Lung (tissue), 12 donors: Measurements from ENCODE around the gene SEMA5B. TPM values are rescaled to one million over a fixed set of nuclear protein-coding genes. Genes with fewer than 3 reads are reported as not detected.

Source experiments
- ATAC-seq: fragments of 200-7000 bp; cut with Tn5 transposase; one replicate; pipeline ENCODE4 v1.9.1; 2020; ENCODE audit warnings: moderate number of reproducible peaks; ENCODE audit not compliant: insufficient read depth, low FRiP score
- DNase-seq, 3 donors: peaks; one replicate each; pipeline ENCODE4 v3.0.0-alpha.2; 2013 to 2017
- H3K27ac ChIP-seq, 2 donors: one replicate each; pipeline ENCODE4 v1.5.1; 2013; ENCODE audit warnings: mild to moderate bottlenecking in 2 of 2, moderate library complexity in 2 of 2, control low read depth in 1 of 2, inconsistent platforms in 1 of 2, low read depth in 1 of 2, low read length in 1 of 2
- H3K27me3 ChIP-seq, 3 donors: one replicate each; pipeline ENCODE4 v1.5.1; 2013; ENCODE audit warnings: low read length in 2 of 3; ENCODE audit not compliant: control insufficient read depth in 3 of 3, insufficient read depth in 3 of 3
- H3K36me3 ChIP-seq, 4 donors: one replicate each; pipeline ENCODE4 v1.5.1; 2013; ENCODE audit warnings: low read length in 4 of 4, mild to moderate bottlenecking in 1 of 4, moderate library complexity in 1 of 4; ENCODE audit not compliant: control insufficient read depth in 4 of 4, insufficient read depth in 4 of 4
- H3K4me1 ChIP-seq, 5 donors: one replicate each; pipeline ENCODE4 v1.5.1; 2013; ENCODE audit warnings: low read length in 5 of 5, mild to moderate bottlenecking in 2 of 5, moderate library complexity in 1 of 5; ENCODE audit not compliant: control insufficient read depth in 5 of 5, insufficient read depth in 5 of 5
- H3K4me3 ChIP-seq: one replicate; pipeline ENCODE4 v1.5.1; 2013; ENCODE audit warnings: mild to moderate bottlenecking, control low read depth, moderate library complexity
- H3K9ac ChIP-seq, 2 donors: one replicate each; pipeline ENCODE4 v1.5.1; 2013; ENCODE audit warnings: low read length in 2 of 2, control low read depth in 1 of 2; ENCODE audit not compliant: insufficient read depth in 1 of 2
- H3K9me3 ChIP-seq, 4 donors: one replicate each; pipeline ENCODE4 v1.5.1; 2013; ENCODE audit warnings: low read length in 3 of 4, mild to moderate bottlenecking in 1 of 4, moderate library complexity in 1 of 4; ENCODE audit not compliant: control insufficient read depth in 4 of 4, insufficient read depth in 3 of 4
- CTCF ChIP-seq: IDR thresholded peaks from 2 replicates; pipeline ENCODE4 v1.5.1; 2012; ENCODE audit warnings: mild to moderate bottlenecking; ENCODE audit errors: control extremely low read depth, extremely low read depth
- WGBS, 2 donors: extraction: QIAGEN DNeasy Blood & Tissue Kit; methylation state at CpG; one replicate each; pipeline ENCODE4 v1.1.7; 2013; 5-methylcytosine and 5-hydroxymethylcytosine counted together
- polyA plus RNA-seq, 2 donors: library from polyadenylated mRNA; stranded (reverse); fragments of 200-250 nt; gene quantifications; one replicate each; pipeline ENCODE4 v1.2.1, GENCODE V29; 2013
- total RNA-seq, 2 donors: library from RNA; depleted of rRNA in 1 of 2; stranded (reverse); fragments of >200 nt in 1 of 2; gene quantifications; one replicate each; pipeline ENCODE4 v1.2.1, GENCODE V29; 2014 to 2021
- donor health status: control.
- donor health status: control.
- donor health status: Bipolar disorder and iron deficiency.
- donor health status: healthy.
- donor health status: DM: yes; HTN: yes; CAD: no.

The SEMA5B gene
- total and polyA plus RNA-seq, 4 donors = 0.30 to 2.2 (median 0.48) TPM

GRCh38 chr3:123019161-123019560, 8.4 kb downstream of the SEMA5B start:
- no peak for TF ChIP-seq CTCF
- H3K27ac ChIP-seq = no peak overlapping the region
- H3K9ac ChIP-seq = no peak overlapping the region
- peaks cover 0 to 21% (median 9%) of the 10 kb centered on the region in 3 donors for H3K27me3 ChIP-seq
- no peak overlapping the region for H3K4me3 ChIP-seq
- peaks cover 0 to 2% (median 0%) of the 10 kb centered on the region in 5 donors for H3K4me1 ChIP-seq
- no peak for DNase-seq
- H3K9me3 ChIP-seq = no peaks in the 10 kb centered on the region
- ATAC-seq = no peak
- no peaks in the 10 kb centered on the region for H3K36me3 ChIP-seq
- WGBS, 2 donors = 89 to 91% methylated on average over 3 of the region's 3 CpGs

DNA sequence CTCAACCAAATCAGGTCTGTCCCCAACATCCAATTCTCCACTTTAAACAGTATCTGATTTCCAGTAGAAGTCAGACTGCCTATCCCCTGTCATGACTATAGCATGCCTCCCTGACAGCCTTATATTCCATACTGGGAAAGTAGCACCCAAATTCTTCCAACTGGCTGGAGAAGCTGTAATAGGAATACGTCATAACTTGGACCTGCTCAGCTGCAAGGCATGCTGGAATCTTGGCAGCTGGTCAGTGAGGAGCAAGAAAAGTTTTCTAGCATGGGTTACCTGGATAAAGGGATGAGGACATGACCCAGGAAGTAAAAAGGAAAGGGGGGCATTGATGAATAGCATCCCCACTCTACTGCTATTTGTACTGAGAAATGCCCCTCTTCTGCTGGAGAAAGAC, 8.9 kb downstream of the SEMA5B start:
- Histone ChIP-seq H3K9ac (no peak overlapping the region), H3K4me1 (peaks cover 0 to 6% (median 0%) of the 10 kb centered on the region in 5 donors), H3K4me3 (no peak overlapping the region), H3K27me3 (peaks cover 0 to 16% (median 5%) of the 10 kb centered on the region in 3 donors), H3K36me3 (no peaks in the 10 kb centered on the region), H3K27ac (no peak overlapping the region), H3K9me3 (no peaks in the 10 kb centered on the region)
- TF ChIP-seq CTCF = no peak
- 68 to 91% methylated on average over 1 of the region's 1 CpG for WGBS, 2 donors
- no peak for DNase-seq
- ATAC-seq = no peak

DNA sequence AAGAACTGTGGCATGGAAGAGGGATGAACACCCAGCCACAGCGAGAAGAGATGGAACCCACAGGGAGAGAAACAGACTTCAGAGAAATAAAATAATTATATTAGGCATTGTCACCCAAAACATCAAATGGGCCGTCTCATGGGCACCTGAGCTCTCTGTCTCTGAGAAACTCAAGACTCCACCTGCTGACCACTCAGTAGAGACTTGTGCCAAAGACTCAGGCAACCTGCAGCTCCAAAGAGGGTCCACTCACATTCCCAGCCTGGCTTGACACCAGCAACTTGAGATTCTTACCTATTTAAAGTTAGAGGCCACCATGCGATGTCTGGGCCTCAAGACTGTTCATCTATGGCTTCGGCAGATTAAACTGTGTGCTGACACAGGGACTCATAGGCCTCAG, 12.0 kb downstream of the SEMA5B start:
- Histone ChIP-seq H3K4me3 (no peak overlapping the region), H3K27me3 (no peaks in the 10 kb centered on the region), H3K36me3 (no peaks in the 10 kb centered on the region), H3K4me1 (peaks cover 0 to 8% (median 0%) of the 10 kb centered on the region in 5 donors), H3K9me3 (no peaks in the 10 kb centered on the region), H3K9ac (no peak overlapping the region), H3K27ac (no peak overlapping the region)
- ATAC-seq = no peak
- no peak for TF ChIP-seq CTCF
- 83 to 86% methylated on average over 4 of the region's 4 CpGs for WGBS, 2 donors
- DNase-seq = no peak

DNA sequence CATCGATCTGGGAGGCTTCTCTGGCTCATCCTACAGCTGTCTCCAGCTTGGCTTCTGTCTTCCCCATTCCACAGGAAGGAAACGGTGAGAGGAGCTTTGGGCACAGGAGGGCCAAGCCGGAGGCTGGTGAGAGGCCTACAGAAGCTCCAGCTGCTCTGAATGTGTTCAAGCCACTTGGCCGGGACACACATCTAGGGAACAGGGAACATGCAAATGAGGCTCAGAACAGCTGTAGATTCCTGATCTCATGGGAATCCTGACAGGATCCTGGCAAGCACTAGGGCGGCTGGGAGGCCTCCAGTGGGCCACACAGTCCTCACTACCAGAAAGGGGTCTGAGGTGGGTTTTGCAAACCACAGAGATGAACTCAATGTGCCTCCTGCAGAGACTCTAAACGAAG, 13.7 kb downstream of the SEMA5B start:
- H3K27me3 ChIP-seq = no peaks in the 10 kb centered on the region
- H3K27ac ChIP-seq = no peak overlapping the region
- H3K9me3 ChIP-seq = no peaks in the 10 kb centered on the region
- DNase-seq (peak in 2 of 3 donors; percentile 25 to 51), ATAC-seq (no peak)
- no peak overlapping the region for H3K4me3 ChIP-seq
- H3K9ac ChIP-seq = no peak overlapping the region
- no peaks in the 10 kb centered on the region for H3K36me3 ChIP-seq
- no peak for TF ChIP-seq CTCF
- 68 to 70% methylated on average over 6 of the region's 6 CpGs for WGBS, 2 donors
- H3K4me1 ChIP-seq = peaks cover 0 to 8% (median 2%) of the 10 kb centered on the region in 5 donors
